Gastroesophageal sphincter (tissue), 3 donors: Measurements from ENCODE around the gene PRKCI.

Experiments used
- EP300 ChIP-seq: sonication (generic); formaldehyde crosslinking; IDR thresholded peaks from one replicate; pipeline ENCODE4 v1.6.1; 2017; ENCODE audit warnings: antibody characterized with exemption, mild to moderate bottlenecking
- POLR2AphosphoS5 ChIP-seq: sonication (generic); formaldehyde crosslinking; IDR thresholded peaks from one replicate; pipeline ENCODE4 v1.6.1; 2017; ENCODE audit warnings: antibody characterized with exemption
- TF ChIP-seq, protein P1 (sequence below), 4 experiments: fragments of 200-600 bp in 2 of 4; fragments of 450-650 bp in 2 of 4; sonication (generic) in 1 of 4; IDR thresholded peaks; one replicate each; pipeline ENCODE4 v1.5.1; 2017 to 2019; ENCODE audit warnings: antibody characterized with exemption in 4 of 4, mild to moderate bottlenecking in 2 of 4, moderate library complexity in 2 of 4

DNA sequence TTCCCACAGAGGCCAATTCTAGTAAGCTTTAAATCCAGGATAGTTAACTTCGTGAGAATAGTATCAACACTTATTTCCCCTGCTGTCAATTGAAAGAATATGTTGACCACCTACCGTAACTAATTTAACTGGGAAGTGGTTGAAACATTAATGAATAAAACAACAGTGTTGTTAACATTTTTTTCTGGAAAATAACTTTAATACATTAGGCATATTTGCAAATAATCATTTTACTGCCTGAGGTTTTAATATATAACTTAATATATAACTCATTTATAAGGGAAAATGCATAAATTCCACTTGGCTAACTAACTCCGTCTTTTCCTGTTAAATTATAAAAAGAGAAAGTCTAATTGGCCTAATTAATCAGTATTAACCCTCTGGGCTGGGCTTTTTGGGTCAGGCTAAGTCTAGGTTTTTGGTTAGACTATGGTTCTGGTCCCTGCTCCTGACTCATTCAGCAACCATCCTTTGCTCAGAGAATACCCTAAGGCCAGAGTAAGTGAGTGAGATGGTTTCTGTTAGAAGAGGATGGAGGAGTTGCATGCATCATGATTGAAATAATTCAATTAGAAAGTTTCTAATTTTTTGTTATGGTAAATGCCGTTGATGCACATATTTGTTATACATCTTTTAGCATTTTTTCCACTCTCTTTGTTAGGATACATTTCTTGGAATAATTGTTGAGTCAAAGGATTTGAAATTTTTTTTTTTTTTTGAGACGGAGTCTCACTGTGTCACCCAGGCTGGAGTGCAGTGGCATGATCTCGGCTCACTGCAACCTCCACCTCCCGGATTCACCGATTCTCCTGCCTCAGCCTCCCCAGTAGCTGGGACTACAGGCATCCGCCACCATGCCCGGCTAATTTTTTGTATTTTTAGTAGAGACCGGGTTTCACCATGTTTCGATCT lies 124.5 kb downstream of the PRKCI start:
- TF ChIP-seq, protein P1, sequence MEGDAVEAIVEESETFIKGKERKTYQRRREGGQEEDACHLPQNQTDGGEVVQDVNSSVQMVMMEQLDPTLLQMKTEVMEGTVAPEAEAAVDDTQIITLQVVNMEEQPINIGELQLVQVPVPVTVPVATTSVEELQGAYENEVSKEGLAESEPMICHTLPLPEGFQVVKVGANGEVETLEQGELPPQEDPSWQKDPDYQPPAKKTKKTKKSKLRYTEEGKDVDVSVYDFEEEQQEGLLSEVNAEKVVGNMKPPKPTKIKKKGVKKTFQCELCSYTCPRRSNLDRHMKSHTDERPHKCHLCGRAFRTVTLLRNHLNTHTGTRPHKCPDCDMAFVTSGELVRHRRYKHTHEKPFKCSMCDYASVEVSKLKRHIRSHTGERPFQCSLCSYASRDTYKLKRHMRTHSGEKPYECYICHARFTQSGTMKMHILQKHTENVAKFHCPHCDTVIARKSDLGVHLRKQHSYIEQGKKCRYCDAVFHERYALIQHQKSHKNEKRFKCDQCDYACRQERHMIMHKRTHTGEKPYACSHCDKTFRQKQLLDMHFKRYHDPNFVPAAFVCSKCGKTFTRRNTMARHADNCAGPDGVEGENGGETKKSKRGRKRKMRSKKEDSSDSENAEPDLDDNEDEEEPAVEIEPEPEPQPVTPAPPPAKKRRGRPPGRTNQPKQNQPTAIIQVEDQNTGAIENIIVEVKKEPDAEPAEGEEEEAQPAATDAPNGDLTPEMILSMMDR (IDR thresholded peaks at IDR 0.05): no peak
- no peak for TF ChIP-seq POLR2AphosphoS5
- no peak for TF ChIP-seq EP300
